ENCODE measurements around the gene PLA2G5.

Gene PLA2G5

GRCh38 chr1:20138961-20139550, 69.1 kb downstream of the PLA2G5 start, which contains the start of gene PLA2G2F:
PLA2G2F (plus strand) TSS chr1:20139323; CDS start chr1:20139428, 105 bp downstream.
- peaks cover 3% of the 10 kb centered on the region; the same call in 1 of the 2 replicates for H4K20me1 ChIP-seq (ENCODE audit: insufficient read depth, low read length)
- no peak within 1 kb of the TSS for H3K4me3 ChIP-seq (ENCODE audit: low read depth in 1 of 2, low read length in 2 of 2)
- no peak within 1 kb of the TSS for H3K4me2 ChIP-seq (ENCODE audit: insufficient read depth, low read length)
- H2AFZ ChIP-seq (ENCODE audit: low read depth, low read length), result no peak within 1 kb of the TSS
- no peaks in the 10 kb centered on the region for H3K36me3 ChIP-seq (ENCODE audit: insufficient read depth, low read length)
- no peaks in the 10 kb centered on the region for H3K4me1 ChIP-seq (ENCODE audit: insufficient read depth, low read length)
- H3K9ac ChIP-seq (ENCODE audit: low read depth, low read length), result no peak within 1 kb of the TSS
- no peak for TF ChIP-seq CTCF (IDR thresholded peaks at IDR 0.05; ENCODE audit: borderline replicate concordance, extremely low read depth, low read length, poor library complexity, severe bottlenecking)
- TF ChIP-seq EZH2 (IDR thresholded peaks at IDR 0.05; ENCODE audit: borderline replicate concordance, low read depth, low read length, severe bottlenecking), result no peak
- H3K79me2 ChIP-seq (ENCODE audit: insufficient read depth, low read length), result no peaks in the 10 kb centered on the region
- peaks cover 4% of the 10 kb centered on the region for H3K27me3 ChIP-seq (ENCODE audit: insufficient read depth, low read length, poor library complexity)
- H3K9me3 ChIP-seq (ENCODE audit: insufficient read depth, low read length, severe bottlenecking), result no peaks in the 10 kb centered on the region
- H3K27ac ChIP-seq (ENCODE audit: low read length), result no peak within 1 kb of the TSS
- DNase-seq, result no peak
- ATAC-seq (ENCODE audit: insufficient read depth, low read depth), result no peak

GRCh38 chr1:20139776-20140612, 70.0 kb downstream of the PLA2G5 start:
- H3K27me3 ChIP-seq (ENCODE audit: insufficient read depth, low read length, poor library complexity), result peaks cover 4% of the 10 kb centered on the region
- no peaks in the 10 kb centered on the region for H3K4me1 ChIP-seq (ENCODE audit: insufficient read depth, low read length)
- no peaks in the 10 kb centered on the region for H3K9me3 ChIP-seq (ENCODE audit: insufficient read depth, low read length, severe bottlenecking)
- no peaks in the 10 kb centered on the region for H3K36me3 ChIP-seq (ENCODE audit: insufficient read depth, low read length)
- no peak overlapping the region for H3K4me3 ChIP-seq (ENCODE audit: low read depth in 1 of 2, low read length in 2 of 2)
- H3K4me2 ChIP-seq (ENCODE audit: insufficient read depth, low read length), result no peak overlapping the region
- H3K9ac ChIP-seq (ENCODE audit: low read depth, low read length), result no peak overlapping the region
- peaks cover 3% of the 10 kb centered on the region; the same call in 1 of the 2 replicates for H4K20me1 ChIP-seq (ENCODE audit: insufficient read depth, low read length)
- H2AFZ ChIP-seq (ENCODE audit: low read depth, low read length), result no peak overlapping the region
- H3K79me2 ChIP-seq (ENCODE audit: insufficient read depth, low read length), result no peaks in the 10 kb centered on the region
- TF ChIP-seq CTCF (IDR thresholded peaks at IDR 0.05; ENCODE audit: borderline replicate concordance, extremely low read depth, low read length, poor library complexity, severe bottlenecking) (no peak), EZH2 (IDR thresholded peaks at IDR 0.05; ENCODE audit: borderline replicate concordance, low read depth, low read length, severe bottlenecking) (no peak)
- ATAC-seq (ENCODE audit: insufficient read depth, low read depth) (no peak), DNase-seq (no peak)
- no peak overlapping the region for H3K27ac ChIP-seq (ENCODE audit: low read length)

- H2AFZ ChIP-seq (ENCODE audit: low read depth, low read length), result no peak overlapping the region
- H3K4me3 ChIP-seq (ENCODE audit: low read depth in 1 of 2, low read length in 2 of 2), result no peak overlapping the region
- no peak for TF ChIP-seq EZH2 (IDR thresholded peaks at IDR 0.05; ENCODE audit: borderline replicate concordance, low read depth, low read length, severe bottlenecking)
- no peak for TF ChIP-seq CTCF (IDR thresholded peaks at IDR 0.05; ENCODE audit: borderline replicate concordance, extremely low read depth, low read length, poor library complexity, severe bottlenecking)
- H3K27me3 ChIP-seq (ENCODE audit: insufficient read depth, low read length, poor library complexity), result peaks cover 4% of the 10 kb centered on the region
- peaks cover 3% of the 10 kb centered on the region; the same call in 1 of the 2 replicates for H4K20me1 ChIP-seq (ENCODE audit: insufficient read depth, low read length)
- ATAC-seq (ENCODE audit: insufficient read depth, low read depth) (no peak), DNase-seq (no peak)
- no peak overlapping the region for H3K9ac ChIP-seq (ENCODE audit: low read depth, low read length)
- H3K79me2 ChIP-seq (ENCODE audit: insufficient read depth, low read length), result no peaks in the 10 kb centered on the region
- no peaks in the 10 kb centered on the region for H3K36me3 ChIP-seq (ENCODE audit: insufficient read depth, low read length)
- no peak overlapping the region for H3K4me2 ChIP-seq (ENCODE audit: insufficient read depth, low read length)
- H3K27ac ChIP-seq (ENCODE audit: low read length), result no peak overlapping the region
- H3K9me3 ChIP-seq (ENCODE audit: insufficient read depth, low read length, severe bottlenecking), result no peaks in the 10 kb centered on the region
- H3K4me1 ChIP-seq (ENCODE audit: insufficient read depth, low read length), result no peaks in the 10 kb centered on the region
Measured at GRCh38 chr1:20141001-20141400, 71.0 kb downstream of the PLA2G5 start.

All from DND-41 (cell line).